Retinal pigment epithelial cell (primary cell): ENCODE data around the gene PFN3.

Experiments
- DNase-seq: peaks from one replicate; pipeline ENCODE4 v3.0.0-alpha.2; 2010; ENCODE audit warnings: low read depth
- H3K4me3 ChIP-seq: 2 replicates; pipeline ENCODE4 v1.5.1; 2011; ENCODE audit warnings: mild to moderate bottlenecking, low read length, control low read depth, moderate library complexity
- TF ChIP-seq, protein P1 (sequence below): conservative IDR thresholded peaks from 2 replicates; pipeline ENCODE4 v1.5.1; 2011; ENCODE audit warnings: low read depth, low read length, control low read depth, inconsistent platforms

PFN3 gene

DNA sequence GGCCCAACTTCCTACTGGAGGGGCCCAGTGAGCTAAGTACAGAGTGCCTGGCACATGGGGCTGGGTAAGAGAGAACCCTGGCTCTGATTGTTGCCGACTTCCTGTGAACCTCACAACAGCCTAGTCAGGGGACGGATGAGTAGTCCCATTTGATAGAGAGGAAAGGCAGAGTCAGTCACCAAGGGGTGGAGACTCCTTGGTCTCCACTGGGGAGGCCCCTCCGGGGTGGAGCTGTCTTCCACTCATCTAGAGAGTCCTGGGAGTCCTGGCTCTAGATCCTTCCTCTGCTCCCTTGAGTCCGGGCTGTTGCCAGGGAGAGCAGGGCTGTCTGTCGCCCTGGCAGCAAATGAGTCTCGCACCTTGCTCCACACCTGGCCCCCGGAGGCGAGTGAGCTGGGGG is 34.0 kb upstream of the PFN3 start:
- TF ChIP-seq, protein P1, sequence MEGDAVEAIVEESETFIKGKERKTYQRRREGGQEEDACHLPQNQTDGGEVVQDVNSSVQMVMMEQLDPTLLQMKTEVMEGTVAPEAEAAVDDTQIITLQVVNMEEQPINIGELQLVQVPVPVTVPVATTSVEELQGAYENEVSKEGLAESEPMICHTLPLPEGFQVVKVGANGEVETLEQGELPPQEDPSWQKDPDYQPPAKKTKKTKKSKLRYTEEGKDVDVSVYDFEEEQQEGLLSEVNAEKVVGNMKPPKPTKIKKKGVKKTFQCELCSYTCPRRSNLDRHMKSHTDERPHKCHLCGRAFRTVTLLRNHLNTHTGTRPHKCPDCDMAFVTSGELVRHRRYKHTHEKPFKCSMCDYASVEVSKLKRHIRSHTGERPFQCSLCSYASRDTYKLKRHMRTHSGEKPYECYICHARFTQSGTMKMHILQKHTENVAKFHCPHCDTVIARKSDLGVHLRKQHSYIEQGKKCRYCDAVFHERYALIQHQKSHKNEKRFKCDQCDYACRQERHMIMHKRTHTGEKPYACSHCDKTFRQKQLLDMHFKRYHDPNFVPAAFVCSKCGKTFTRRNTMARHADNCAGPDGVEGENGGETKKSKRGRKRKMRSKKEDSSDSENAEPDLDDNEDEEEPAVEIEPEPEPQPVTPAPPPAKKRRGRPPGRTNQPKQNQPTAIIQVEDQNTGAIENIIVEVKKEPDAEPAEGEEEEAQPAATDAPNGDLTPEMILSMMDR, result no peak
- DNase-seq, result no peak
- no peak overlapping the region for H3K4me3 ChIP-seq

GRCh38 chr5:177433658-177434217 is 33.3 kb upstream of the PFN3 start:
- TF ChIP-seq, protein P1, result no peak
- DNase-seq, result no peak
- no peak overlapping the region for H3K4me3 ChIP-seq

DNA sequence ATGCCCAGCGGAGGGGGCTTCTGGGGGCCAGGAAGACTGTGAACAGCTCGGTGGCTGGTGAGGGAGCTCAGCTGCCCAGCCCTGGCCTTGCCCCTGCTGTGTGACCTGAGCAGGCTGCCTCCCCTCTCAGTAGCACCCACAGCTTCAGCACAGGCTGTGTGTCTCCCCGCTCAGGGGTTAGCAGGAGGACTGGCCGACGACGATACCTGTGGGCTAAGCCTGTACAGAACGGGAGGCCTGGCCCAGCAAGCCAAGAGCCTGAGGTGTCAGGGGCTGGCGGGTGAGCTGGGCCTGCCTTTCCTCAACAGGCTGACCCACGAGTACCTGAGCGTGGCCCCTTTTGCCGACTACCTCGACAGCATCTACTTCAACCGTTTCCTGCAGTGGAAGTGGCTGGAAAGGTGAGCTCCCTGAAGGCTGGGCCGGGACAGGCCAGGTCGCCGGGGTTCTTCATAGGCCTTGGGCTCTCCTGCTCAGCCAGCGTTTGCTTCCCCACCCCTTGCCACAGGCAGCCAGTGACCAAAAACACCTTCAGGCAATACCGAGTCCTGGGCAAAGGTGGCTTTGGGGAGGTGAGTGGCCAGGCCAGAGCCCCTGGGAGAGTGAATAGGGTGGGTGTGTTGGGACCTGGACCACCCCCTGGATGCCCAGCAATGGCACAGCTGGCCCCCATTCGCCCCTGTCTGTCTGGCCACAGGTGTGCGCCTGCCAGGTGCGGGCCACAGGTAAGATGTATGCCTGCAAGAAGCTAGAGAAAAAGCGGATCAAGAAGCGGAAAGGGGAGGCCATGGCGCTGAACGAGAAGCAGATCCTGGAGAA is 32.6 kb upstream of the PFN3 start:
- TF ChIP-seq, protein P1, result no peak
- H3K4me3 ChIP-seq, result no peak overlapping the region
- DNase-seq, result no peak

DNA sequence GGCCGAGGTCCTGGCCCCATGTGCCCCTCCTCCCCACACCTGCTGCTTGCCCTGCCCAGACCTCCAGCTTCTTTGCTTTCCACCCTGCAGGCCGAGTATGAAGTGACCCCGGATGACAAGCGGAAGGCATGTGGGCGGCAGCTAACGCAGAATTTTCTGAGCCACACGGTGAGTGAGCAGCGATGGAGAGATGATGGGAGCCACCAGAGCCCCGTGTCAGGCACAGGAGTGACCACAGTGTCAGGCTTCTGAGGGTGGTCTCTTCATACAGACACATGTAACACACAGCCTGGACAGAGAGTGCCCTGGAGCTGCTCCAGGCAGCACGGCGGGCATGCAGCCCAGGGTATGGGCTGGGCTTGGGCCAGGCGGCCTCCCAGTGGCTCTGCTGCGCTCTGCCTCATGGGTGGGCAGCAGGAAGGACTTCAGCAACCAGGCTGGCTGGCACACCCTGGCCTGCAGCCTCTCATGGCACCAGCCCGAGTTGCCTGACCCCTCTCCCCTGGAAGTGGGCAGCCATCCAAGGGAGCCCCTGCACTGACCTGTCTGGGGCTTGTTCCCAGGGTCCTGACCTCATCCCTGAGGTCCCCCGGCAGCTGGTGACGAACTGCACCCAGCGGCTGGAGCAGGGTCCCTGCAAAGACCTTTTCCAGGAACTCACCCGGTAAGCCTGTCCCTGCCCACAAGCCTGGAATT is 31.8 kb upstream of the PFN3 start:
- TF ChIP-seq, protein P1, result no peak
- DNase-seq, result no peak
- H3K4me3 ChIP-seq, result no peak overlapping the region

DNA sequence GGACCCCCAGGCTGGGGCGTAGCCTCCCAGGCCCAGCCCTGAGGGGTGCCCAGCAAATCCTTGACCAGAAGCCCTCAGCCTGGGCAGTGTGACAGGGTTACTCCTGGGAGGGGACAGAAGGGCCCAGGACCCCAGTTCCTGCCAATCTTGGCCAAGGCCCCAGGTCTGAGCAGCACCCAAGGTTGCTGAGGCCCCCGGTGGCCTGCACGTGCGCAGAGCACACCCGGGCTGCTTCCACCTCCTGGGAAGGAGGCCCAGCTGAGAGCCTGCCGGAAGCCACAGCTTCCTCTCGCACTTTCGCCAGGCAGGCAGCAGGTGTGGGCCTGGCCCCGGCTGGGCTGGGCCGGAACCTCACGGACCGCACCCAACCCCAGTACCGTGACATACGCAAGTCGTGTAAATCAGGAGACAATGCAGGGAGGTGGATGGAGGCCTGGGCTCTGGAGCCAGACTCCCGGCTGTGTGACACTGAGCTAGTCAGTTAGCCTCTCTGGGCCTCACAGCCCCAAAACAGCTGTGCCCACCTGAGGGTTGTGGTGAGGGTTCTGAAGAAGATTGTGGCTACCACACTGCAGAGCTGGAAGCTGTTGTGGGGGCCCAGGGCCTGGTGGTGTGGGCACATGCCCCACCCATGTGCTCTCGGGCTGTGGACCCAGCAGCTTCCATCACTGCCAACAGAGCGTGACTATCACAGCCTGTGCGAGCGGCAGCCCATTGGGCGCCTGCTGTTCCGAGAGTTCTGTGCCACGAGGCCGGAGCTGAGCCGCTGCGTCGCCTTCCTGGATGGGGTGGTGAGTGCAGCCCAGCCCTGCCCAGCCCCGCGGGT is 31.1 kb upstream of the PFN3 start:
- TF ChIP-seq, protein P1, result no peak
- DNase-seq, result no peak
- no peak overlapping the region for H3K4me3 ChIP-seq

GRCh38 chr5:177430972-177431316 is 30.5 kb upstream of the PFN3 start:
- no peak for DNase-seq
- no peak overlapping the region for H3K4me3 ChIP-seq

More at GRCh38 chr5:177430972-177431316, 30.5 kb upstream of the PFN3 start:
- TF ChIP-seq, protein P1, result no peak
